D721Med (cell line): ENCODE results near the gene ZSWIM2.
A peak's percentile ranks its signal among the peaks of the same experiment; 100 is the strongest.

ENCODE experiments used
- DNase-seq: peaks from one replicate; pipeline ENCODE4 v3.0.0; 2011; ENCODE audit warnings: low spot score; ENCODE audit not compliant: insufficient read length
- FAIRE-seq: peaks from 2 replicates; lab custom pipeline; 2011; peaks lifted over from hg19 to GRCh38; lab: Jason Lieb, UNC
- TF ChIP-seq, protein P1 (sequence below): IDR thresholded peaks from 2 replicates; pipeline ENCODE4 v1.5.1; 2012; ENCODE audit warnings: mild to moderate bottlenecking, control low read depth; ENCODE audit not compliant: insufficient read depth; ENCODE audit errors: missing control alignments

ZSWIM2 gene

DNA sequence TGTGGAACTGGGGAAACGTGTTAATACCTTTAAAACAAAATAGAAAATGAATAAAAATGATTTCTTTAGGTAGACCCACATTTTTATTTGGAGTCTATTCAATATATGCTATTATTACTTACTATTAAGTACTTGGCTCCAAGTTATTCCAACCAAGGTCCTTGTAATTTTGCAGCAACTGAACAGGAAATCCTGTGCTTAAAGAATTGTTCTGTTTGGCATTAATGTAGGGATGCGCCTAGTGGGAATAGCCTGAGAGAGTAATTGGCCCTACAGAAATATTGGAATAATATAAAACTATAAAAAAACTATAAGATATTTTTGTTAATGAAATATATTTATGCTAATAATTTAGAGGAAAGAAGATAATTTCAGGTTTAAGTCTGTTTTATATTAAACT is 22.9 kb upstream of the ZSWIM2 start:
- FAIRE-seq (no peak), DNase-seq (no peak)
- TF ChIP-seq, protein P1, sequence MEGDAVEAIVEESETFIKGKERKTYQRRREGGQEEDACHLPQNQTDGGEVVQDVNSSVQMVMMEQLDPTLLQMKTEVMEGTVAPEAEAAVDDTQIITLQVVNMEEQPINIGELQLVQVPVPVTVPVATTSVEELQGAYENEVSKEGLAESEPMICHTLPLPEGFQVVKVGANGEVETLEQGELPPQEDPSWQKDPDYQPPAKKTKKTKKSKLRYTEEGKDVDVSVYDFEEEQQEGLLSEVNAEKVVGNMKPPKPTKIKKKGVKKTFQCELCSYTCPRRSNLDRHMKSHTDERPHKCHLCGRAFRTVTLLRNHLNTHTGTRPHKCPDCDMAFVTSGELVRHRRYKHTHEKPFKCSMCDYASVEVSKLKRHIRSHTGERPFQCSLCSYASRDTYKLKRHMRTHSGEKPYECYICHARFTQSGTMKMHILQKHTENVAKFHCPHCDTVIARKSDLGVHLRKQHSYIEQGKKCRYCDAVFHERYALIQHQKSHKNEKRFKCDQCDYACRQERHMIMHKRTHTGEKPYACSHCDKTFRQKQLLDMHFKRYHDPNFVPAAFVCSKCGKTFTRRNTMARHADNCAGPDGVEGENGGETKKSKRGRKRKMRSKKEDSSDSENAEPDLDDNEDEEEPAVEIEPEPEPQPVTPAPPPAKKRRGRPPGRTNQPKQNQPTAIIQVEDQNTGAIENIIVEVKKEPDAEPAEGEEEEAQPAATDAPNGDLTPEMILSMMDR = no peak

DNA sequence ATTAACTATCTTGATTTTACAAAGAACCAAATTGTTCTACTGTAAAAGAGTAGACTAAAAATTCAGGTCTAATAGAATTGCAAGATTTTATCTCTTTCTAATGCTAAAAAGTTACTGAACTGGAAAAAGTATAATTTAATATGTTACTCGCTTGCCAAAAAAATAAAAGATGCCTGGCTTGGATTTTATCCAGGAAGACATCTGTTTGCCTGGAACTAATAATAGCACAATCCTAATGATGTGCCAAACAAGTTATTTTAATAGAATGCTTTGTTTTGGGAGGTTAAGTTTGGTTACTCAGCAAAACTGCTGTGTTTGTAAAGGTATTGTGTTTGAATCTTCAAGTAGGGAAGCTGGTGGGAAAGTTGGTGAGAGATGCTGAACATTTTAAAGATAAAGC is 19.4 kb upstream of the ZSWIM2 start:
- TF ChIP-seq, protein P1 = no peak
- DNase-seq (no peak), FAIRE-seq (no peak)

DNA sequence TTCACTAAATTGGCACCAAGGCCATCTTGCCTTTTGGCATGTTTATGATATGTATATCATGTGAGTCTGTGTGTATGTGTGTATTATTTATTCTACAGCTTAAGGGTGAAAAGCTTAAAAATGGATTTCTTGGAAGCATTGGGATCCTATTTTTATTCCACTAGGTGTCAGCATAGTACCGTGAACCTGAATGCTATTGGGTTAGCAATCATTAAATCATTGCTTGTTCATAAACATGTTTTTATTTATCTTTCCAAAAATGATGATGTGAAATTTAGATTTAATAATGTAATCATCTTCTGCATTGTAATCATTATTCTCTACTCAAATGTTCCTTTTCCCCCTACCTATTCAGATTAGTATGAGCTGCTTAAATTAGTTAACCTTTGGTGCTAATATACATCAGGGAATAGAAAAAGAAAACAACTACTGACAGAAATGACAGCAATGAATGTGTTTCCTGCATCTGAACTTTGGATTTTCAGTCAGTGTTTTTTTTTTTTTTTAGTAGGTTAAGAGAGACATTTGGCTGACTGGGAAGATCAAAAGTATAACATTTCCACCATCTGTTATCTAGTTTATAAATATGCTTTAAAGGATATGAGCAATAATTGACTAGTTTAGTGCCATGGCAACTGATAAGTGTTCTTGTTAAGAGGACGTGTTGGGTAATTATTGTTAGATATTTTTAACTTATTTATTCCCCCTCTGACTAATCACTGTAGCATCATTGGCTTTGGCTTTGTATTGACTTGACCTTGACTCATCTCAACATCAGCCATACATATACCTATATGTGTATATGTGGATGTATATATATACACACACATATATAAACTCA is 14.1 kb upstream of the ZSWIM2 start:
- TF ChIP-seq, protein P1 = peak; percentile 79
- DNase-seq (no peak), FAIRE-seq (peak; percentile 82)

DNA sequence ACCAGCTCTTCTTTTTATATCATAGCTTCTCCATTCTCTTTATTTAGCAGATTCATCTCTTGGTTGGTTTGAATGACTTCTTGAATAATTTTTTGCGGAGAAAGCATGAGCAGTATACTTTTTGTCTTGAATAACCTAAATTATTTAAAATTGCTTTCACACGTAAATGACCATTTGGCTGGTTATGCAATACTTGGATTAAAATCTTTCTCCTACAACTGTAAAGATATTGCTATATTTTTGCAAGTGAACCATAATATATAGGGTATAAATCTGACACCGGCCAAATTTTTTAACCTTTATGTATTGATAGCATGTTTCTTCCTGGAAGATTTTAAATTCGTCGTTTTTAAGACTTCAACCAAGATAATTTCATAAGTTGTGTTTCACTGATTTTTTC is 6.2 kb upstream of the ZSWIM2 start:
- no peak for FAIRE-seq
- TF ChIP-seq, protein P1 = no peak
- no peak for DNase-seq

DNA sequence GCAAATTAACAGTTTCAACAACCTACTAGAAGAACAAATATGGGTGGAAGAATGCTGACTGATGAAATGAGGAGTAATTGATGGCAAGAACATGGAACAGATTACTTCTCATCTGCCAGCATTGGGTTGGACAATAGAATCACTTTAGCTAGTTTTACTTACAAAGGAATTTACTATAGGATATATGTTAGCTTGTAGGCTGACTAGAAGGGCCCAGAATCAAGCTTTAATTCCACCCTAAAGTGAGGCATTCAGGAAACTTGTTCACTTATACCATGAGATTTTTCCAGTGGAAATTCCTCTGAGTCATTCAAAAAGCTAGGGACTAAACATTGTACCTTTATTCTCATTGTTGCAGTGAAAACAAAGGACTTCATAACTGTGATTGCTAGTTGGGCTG is 5.0 kb upstream of the ZSWIM2 start:
- TF ChIP-seq, protein P1 = no peak
- no peak for FAIRE-seq
- no peak for DNase-seq

DNA sequence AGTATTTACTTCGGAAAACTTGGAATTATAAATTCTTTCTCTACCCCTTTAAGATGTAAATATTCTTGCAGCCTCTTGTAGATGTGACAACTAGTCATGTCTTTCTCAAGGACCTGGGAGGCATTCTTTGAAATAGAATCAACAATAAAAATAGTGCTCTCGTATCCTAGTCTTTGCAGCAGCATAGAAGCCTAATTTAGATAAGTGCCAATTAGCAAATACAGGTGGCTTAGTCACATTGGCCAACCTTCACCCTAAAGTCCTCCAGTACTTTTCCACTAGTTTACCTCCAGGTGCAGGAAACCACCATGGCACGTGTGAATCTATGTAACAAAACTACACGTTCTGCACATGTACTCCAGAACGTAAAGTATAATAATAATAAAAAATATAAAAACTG is 3.5 kb upstream of the ZSWIM2 start:
- TF ChIP-seq, protein P1 = no peak
- DNase-seq = no peak
- FAIRE-seq = no peak

DNA sequence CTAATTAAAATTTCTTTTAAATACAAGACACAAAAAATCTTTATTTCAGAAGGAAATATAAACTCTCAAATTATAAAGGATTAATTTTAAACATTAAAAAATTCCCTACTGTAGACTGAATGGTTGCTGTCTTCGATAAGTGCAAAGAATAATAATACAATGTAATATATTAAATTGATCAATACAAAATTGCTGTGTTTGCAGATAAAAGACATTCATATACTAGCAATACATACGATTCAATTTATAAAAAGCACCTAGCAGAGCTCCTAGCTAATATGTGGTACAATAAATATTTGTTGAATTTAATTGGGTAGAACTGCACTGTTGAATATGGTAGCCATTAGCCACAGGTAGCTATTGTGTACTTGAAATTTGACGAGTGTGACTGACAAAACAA is 6.6 kb downstream of the ZSWIM2 start:
- TF ChIP-seq, protein P1 = no peak
- FAIRE-seq = no peak
- no peak for DNase-seq
